Common myeloid progenitor, CD34-positive (primary cell): Measurements from ENCODE around the gene OSBPL2.

ENCODE experiments used
- CTCF ChIA-PET: fragments of 350-600 bp; sonication (Branson Sonifier 250); formaldehyde crosslinking; loops from one replicate; lab custom pipeline; 2021; ENCODE audit warnings: antibody characterized with exemption; lab: Charles Lee
- POLR2A ChIA-PET: fragments of 350-600 bp; sonication (Branson Sonifier 250); formaldehyde crosslinking; loops from one replicate; lab custom pipeline; 2021; ENCODE audit warnings: antibody characterized with exemption; lab: Charles Lee
- DNase-seq, 3 donors: peaks; one replicate each; pipeline versions ENCODE4 v3.0.0 to v3.0.0-alpha.2; 2013
- H3K27ac ChIP-seq, 2 experiments: 1 replicate in 1 of 2; 2 replicates in 1 of 2; pipeline ENCODE4 v1.7.0; 2013; ENCODE audit warnings: inconsistent platforms in 2 of 2, low read length in 2 of 2, mild to moderate bottlenecking in 2 of 2, low read depth in 1 of 2, moderate library complexity in 1 of 2; ENCODE audit not compliant: severe bottlenecking in 2 of 2, insufficient read depth in 1 of 2, poor library complexity in 1 of 2
- H3K27me3 ChIP-seq, 5 experiments: replicated peaks in 2 of 5; 1 replicate in 3 of 5; 2 replicates in 2 of 5; pipeline versions ENCODE4 v1.6.1 to v1.7.0; 2013; ENCODE audit warnings: low read length in 4 of 5, mild to moderate bottlenecking in 2 of 5, moderate library complexity in 2 of 5, inconsistent platforms in 1 of 5; ENCODE audit not compliant: insufficient read depth in 5 of 5, control insufficient read depth in 4 of 5
- H3K36me3 ChIP-seq, 4 experiments: 1 replicate in 2 of 4; 2 replicates in 2 of 4; pipeline versions ENCODE4 v1.6.1 to v1.7.0; 2013; ENCODE audit warnings: low read length in 3 of 4, control low read depth in 1 of 4, mild to moderate bottlenecking in 1 of 4; ENCODE audit not compliant: control insufficient read depth in 4 of 4, insufficient read depth in 4 of 4
- H3K4me1 ChIP-seq, 4 experiments: 1 replicate in 3 of 4; 2 replicates in 1 of 4; pipeline versions ENCODE4 v1.6.1 to v1.7.1; 2013; ENCODE audit warnings: low read length in 3 of 4, mild to moderate bottlenecking in 3 of 4, control low read depth in 1 of 4, inconsistent platforms in 1 of 4, moderate library complexity in 1 of 4; ENCODE audit not compliant: control insufficient read depth in 4 of 4, insufficient read depth in 4 of 4; ENCODE audit errors: control extremely low read depth in 1 of 4
- H3K4me3 ChIP-seq, 7 experiments: 1 replicate in 4 of 7; 2 replicates in 3 of 7; pipeline versions ENCODE4 v1.5.1 to v1.7.0; 2013; ENCODE audit warnings: mild to moderate bottlenecking in 7 of 7, low read length in 6 of 7, moderate library complexity in 6 of 7, inconsistent platforms in 2 of 7, low read depth in 2 of 7, control low read depth in 1 of 7; ENCODE audit not compliant: insufficient read depth in 4 of 7, control insufficient read depth in 1 of 7; ENCODE audit errors: extremely low read depth in 1 of 7
- H3K9me3 ChIP-seq, 5 experiments: 1 replicate in 4 of 5; 2 replicates in 1 of 5; pipeline versions ENCODE4 v1.6.1 to v1.7.1; 2013; ENCODE audit warnings: low read length in 4 of 5, mild to moderate bottlenecking in 2 of 5, inconsistent platforms in 1 of 5, low read depth in 1 of 5, moderate library complexity in 1 of 5; ENCODE audit not compliant: control insufficient read depth in 4 of 5, insufficient read depth in 2 of 5; ENCODE audit errors: control extremely low read depth in 1 of 5
- WGBS: methylation state at CpG from one replicate; pipeline ENCODE4 v1.1.5; 2013; ENCODE audit not compliant: insufficient coverage; 5-methylcytosine and 5-hydroxymethylcytosine counted together

Gene OSBPL2

GRCh38 chr20:62285151-62285550 is 46.8 kb downstream of the OSBPL2 start:
- 95% methylated on average over 6 of the region's 6 CpGs for WGBS
- Histone ChIP-seq H3K27ac (no peak overlapping the region), H3K4me3 (no peak overlapping the region), H3K4me1 (no peaks in the 10 kb centered on the region), H3K9me3 (no peaks in the 10 kb centered on the region), H3K27me3 (no peaks in the 10 kb centered on the region), H3K36me3 (peaks cover 12 to 76% (median 52%) of the 10 kb centered on the region in 4 experiments)
- no peak for DNase-seq
- ChIA-PET POLR2A (no interaction called here), CTCF (interaction anchor here (0.7 kb wide), 1 partner anchor 16 kb away, joined by 3 read pairs; no protein-coding TSS in a partner anchor)

GRCh38 chr20:62285722-62286121 is 47.4 kb downstream of the OSBPL2 start:
- ChIA-PET CTCF (no interaction called here), POLR2A (no interaction called here)
- no peaks in the 10 kb centered on the region for H3K4me1 ChIP-seq
- no peak overlapping the region for H3K27ac ChIP-seq
- peaks cover 7 to 70% (median 46%) of the 10 kb centered on the region in 4 experiments for H3K36me3 ChIP-seq
- no peaks in the 10 kb centered on the region for H3K27me3 ChIP-seq
- WGBS, result 62% methylated on average over 23 of the region's 23 CpGs
- no peaks in the 10 kb centered on the region for H3K9me3 ChIP-seq
- peak in 2 of 3 donors; percentile 8 to 11 for DNase-seq
- H3K4me3 ChIP-seq, result no peak overlapping the region

GRCh38 chr20:62286493-62287064 is 48.3 kb downstream of the OSBPL2 start:
- Histone ChIP-seq H3K4me3 (no peak overlapping the region), H3K4me1 (no peaks in the 10 kb centered on the region), H3K36me3 (peaks cover 7 to 70% (median 42%) of the 10 kb centered on the region in 4 experiments), H3K27ac (no peak overlapping the region), H3K9me3 (no peaks in the 10 kb centered on the region), H3K27me3 (no peaks in the 10 kb centered on the region)
- WGBS, result 95% methylated on average over 24 of the region's 25 CpGs
- CTCF ChIA-PET, result no interaction called here
- DNase-seq, result no peak
- POLR2A ChIA-PET, result no interaction called here

- Histone ChIP-seq H3K4me3 (no peak overlapping the region), H3K27me3 (no peaks in the 10 kb centered on the region), H3K36me3 (peaks cover 3 to 70% (median 42%) of the 10 kb centered on the region in 4 experiments), H3K9me3 (no peaks in the 10 kb centered on the region), H3K4me1 (no peaks in the 10 kb centered on the region), H3K27ac (no peak overlapping the region)
- 81% methylated on average over 4 of the region's 6 CpGs for WGBS
- ChIA-PET POLR2A (no interaction called here), CTCF (no interaction called here)
- no peak for DNase-seq
Measured at GRCh38 chr20:62287129-62287528, 48.8 kb downstream of the OSBPL2 start.

GRCh38 chr20:62287759-62288534 is 49.6 kb downstream of the OSBPL2 start:
- Histone ChIP-seq H3K36me3 (peaks cover 3 to 65% (median 41%) of the 10 kb centered on the region in 4 experiments), H3K4me1 (no peaks in the 10 kb centered on the region), H3K9me3 (no peaks in the 10 kb centered on the region), H3K27ac (no peak overlapping the region), H3K4me3 (no peak overlapping the region), H3K27me3 (no peaks in the 10 kb centered on the region)
- POLR2A ChIA-PET, result no interaction called here
- no peak for DNase-seq
- CTCF ChIA-PET, result no interaction called here
- WGBS, result 98% methylated on average over 10 of the region's 12 CpGs

GRCh38 chr20:62288535-62289105 is 50.3 kb downstream of the OSBPL2 start:
- WGBS, result 91% methylated on average over 15 of the region's 15 CpGs
- Histone ChIP-seq H3K4me3 (no peak overlapping the region), H3K27ac (no peak overlapping the region), H3K36me3 (peaks cover 3 to 62% (median 35%) of the 10 kb centered on the region in 4 experiments), H3K4me1 (no peaks in the 10 kb centered on the region), H3K27me3 (no peaks in the 10 kb centered on the region), H3K9me3 (no peaks in the 10 kb centered on the region)
- no peak for DNase-seq
- POLR2A ChIA-PET, result no interaction called here
- CTCF ChIA-PET, result no interaction called here

GRCh38 chr20:62289131-62289530 is 50.8 kb downstream of the OSBPL2 start:
- CTCF ChIA-PET, result no interaction called here
- H3K4me3 ChIP-seq, result no peak overlapping the region
- H3K27ac ChIP-seq, result no peak overlapping the region
- no peaks in the 10 kb centered on the region for H3K9me3 ChIP-seq
- H3K36me3 ChIP-seq, result peaks cover 3 to 62% (median 32%) of the 10 kb centered on the region in 4 experiments
- no peaks in the 10 kb centered on the region for H3K27me3 ChIP-seq
- no peaks in the 10 kb centered on the region for H3K4me1 ChIP-seq
- POLR2A ChIA-PET, result no interaction called here
- 94% methylated on average over 12 of the region's 14 CpGs for WGBS
- no peak for DNase-seq
